ENCODE data around the gene VEZT. TPM values are rescaled to one million over a fixed set of nuclear protein-coding genes. Genes with fewer than 3 reads are reported as not detected.
A peak's percentile ranks its signal among the peaks of the same experiment; 100 is the strongest.

Gene VEZT
- total and polyA plus RNA-seq, 9 of the 15 experiments (the other 6 are each of a cell fraction or from before 2014, with no cell fraction given), result 16.1 to 61.5 (median 32.6) TPM

DNA sequence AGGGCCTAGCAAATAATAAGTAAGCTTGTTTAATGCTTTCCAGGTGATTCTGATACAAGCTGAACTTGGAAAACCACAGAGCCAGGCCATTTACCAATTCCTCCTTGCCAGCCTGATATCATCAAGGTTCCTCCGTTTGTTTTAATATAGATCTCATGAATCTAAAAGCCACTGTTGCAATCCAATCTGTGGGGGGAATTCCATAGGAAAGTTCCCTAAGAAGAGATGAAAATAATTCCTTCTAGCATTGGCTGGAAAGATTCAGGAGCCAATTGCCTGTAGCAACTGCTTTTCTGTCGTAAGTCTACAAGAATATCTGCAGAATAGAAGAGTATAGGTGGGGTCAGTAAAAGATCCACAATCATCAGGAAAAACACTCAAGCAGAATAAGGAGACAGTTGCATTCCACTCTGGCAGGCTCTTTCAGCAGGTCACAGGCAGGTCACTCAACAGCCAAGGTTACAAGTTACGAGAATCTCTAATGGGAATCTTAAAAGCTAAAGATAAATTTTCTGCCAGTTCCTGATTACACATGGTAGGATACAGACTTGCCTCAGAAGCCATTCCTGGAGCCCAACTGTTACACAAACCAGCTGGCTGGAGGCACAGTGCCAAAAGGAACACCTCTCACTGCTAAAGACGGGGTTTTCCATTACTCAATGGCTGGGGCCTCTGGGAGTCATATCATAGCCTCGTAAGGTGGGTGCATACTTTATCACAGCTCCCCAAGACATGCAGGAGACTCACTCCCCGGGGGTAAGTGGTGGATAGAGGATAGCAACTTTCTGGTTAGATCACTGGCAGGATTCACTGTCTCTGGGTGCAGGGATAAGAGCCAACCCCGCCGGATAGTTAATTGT, 44.0 kb upstream of the VEZT start (continued):
- TF ChIP-seq NRF1 (conservative IDR thresholded peaks at IDR 0.05 in 1 of 2, IDR thresholded peaks at IDR 0.05 in 1 of 2) (no peak), SREBF2 (CRISPR knock-in tag; IDR thresholded peaks at IDR 0.05) (no peak), MCM5 (IDR thresholded peaks at IDR 0.05; ENCODE audit: low read depth) (no peak), KLF10 (CRISPR knock-in tag; IDR thresholded peaks at IDR 0.05) (no peak), RBBP5 (IDR thresholded peaks at IDR 0.05; ENCODE audit: borderline replicate concordance, insufficient read depth, low read length, poor library complexity, severe bottlenecking) (no peak), ZNF41 (CRISPR knock-in tag; conservative IDR thresholded peaks at IDR 0.05) (no peak), BMI1 (IDR thresholded peaks at IDR 0.05; ENCODE audit: low read length) (no peak), ZKSCAN8 (CRISPR knock-in tag; IDR thresholded peaks at IDR 0.05) (no peak), HNRNPUL1 (IDR thresholded peaks at IDR 0.05; ENCODE audit: low read length) (no peak), CAMTA2 (CRISPR knock-in tag; conservative IDR thresholded peaks at IDR 0.05) (no peak), ZNF133 (CRISPR knock-in tag; IDR thresholded peaks at IDR 0.05) (no peak), RCOR1 (IDR thresholded peaks at IDR 0.05; ENCODE audit: borderline replicate concordance in 1 of 2, low read depth in 2 of 2, low read length in 2 of 2) (peak in 1 of 2 experiments; percentile 33; a peak in 2 of 4 replicates), TBP (optimal IDR thresholded peaks at IDR 0.05; ENCODE audit: low read depth, low read length) (no peak), JUNB (CRISPR knock-in tag; conservative IDR thresholded peaks at IDR 0.05) (no peak), ZNF717 (CRISPR knock-in tag; IDR thresholded peaks at IDR 0.05) (no peak), ZNF347 (CRISPR knock-in tag; IDR thresholded peaks at IDR 0.05; ENCODE audit: low read depth) (no peak), KDM2B (CRISPR knock-in tag; IDR thresholded peaks at IDR 0.05) (no peak), ZEB2 (IDR thresholded peaks at IDR 0.05) (no peak; the same call in 1 of the 2 replicates), NFYB (IDR thresholded peaks at IDR 0.05; ENCODE audit: extremely low read depth, insufficient read length) (no peak), ZNF311 (CRISPR knock-in tag; IDR thresholded peaks at IDR 0.05) (no peak), U2AF1 (optimal IDR thresholded peaks at IDR 0.05; ENCODE audit: low read depth, low read length) (no peak), TGIF2 (CRISPR knock-in tag; IDR thresholded peaks at IDR 0.05) (no peak), CHD1 (IDR thresholded peaks at IDR 0.05; ENCODE audit: low read length) (no peak), HOXB6 (CRISPR knock-in tag; IDR thresholded peaks at IDR 0.05; ENCODE audit: borderline replicate concordance) (no peak), PTBP1 (IDR thresholded peaks at IDR 0.05; ENCODE audit: low read depth, low read length) (no peak), EP400 (IDR thresholded peaks at IDR 0.05) (no peak), MCM3 (IDR thresholded peaks at IDR 0.05) (no peak), MED1 (CRISPR knock-in tag; IDR thresholded peaks at IDR 0.05; ENCODE audit: borderline replicate concordance) (no peak), SUPT5H (IDR thresholded peaks at IDR 0.05) (no peak), NELFE (IDR thresholded peaks at IDR 0.05; ENCODE audit: insufficient read depth, insufficient read length) (no peak)
- TF ChIP-seq, protein P1, sequence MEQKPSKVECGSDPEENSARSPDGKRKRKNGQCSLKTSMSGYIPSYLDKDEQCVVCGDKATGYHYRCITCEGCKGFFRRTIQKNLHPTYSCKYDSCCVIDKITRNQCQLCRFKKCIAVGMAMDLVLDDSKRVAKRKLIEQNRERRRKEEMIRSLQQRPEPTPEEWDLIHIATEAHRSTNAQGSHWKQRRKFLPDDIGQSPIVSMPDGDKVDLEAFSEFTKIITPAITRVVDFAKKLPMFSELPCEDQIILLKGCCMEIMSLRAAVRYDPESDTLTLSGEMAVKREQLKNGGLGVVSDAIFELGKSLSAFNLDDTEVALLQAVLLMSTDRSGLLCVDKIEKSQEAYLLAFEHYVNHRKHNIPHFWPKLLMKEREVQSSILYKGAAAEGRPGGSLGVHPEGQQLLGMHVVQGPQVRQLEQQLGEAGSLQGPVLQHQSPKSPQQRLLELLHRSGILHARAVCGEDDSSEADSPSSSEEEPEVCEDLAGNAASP (IDR thresholded peaks at IDR 0.05), result no peak
- TF ChIP-seq, protein P2, sequence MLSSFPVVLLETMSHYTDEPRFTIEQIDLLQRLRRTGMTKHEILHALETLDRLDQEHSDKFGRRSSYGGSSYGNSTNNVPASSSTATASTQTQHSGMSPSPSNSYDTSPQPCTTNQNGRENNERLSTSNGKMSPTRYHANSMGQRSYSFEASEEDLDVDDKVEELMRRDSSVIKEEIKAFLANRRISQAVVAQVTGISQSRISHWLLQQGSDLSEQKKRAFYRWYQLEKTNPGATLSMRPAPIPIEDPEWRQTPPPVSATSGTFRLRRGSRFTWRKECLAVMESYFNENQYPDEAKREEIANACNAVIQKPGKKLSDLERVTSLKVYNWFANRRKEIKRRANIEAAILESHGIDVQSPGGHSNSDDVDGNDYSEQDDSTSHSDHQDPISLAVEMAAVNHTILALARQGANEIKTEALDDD (IDR thresholded peaks at IDR 0.05), result peak; percentile 94

Measured in K562 (cell line).